DOHH2 (cell line): ENCODE data around the gene TOR4A.

ENCODE experiments used
- H3F3A ChIP-seq: fragments of 200-600 bp; sonication (generic), shearing (Covaris generic); 2 replicates; pipeline ENCODE4 v1.6.0; 2016; ENCODE audit warnings: antibody characterized with exemption, mild to moderate bottlenecking; ENCODE audit not compliant: control insufficient read depth, insufficient read depth
- H3K27ac ChIP-seq: fragments of 200-600 bp; sonication (generic); 2 replicates; pipeline ENCODE4 v1.5.1; 2014; ENCODE audit warnings: low read depth, mild to moderate bottlenecking, low read length, moderate library complexity
- H3K27me3 ChIP-seq: fragments of 200-600 bp; sonication (generic); 2 replicates; pipeline ENCODE4 v1.6.1; 2014; ENCODE audit warnings: mild to moderate bottlenecking, low read length, mixed read lengths; ENCODE audit not compliant: control insufficient read depth
- H3K36me3 ChIP-seq: fragments of 200-600 bp; sonication (generic); 2 replicates; pipeline ENCODE4 v1.6.1; 2014; ENCODE audit warnings: mild to moderate bottlenecking, low read length, moderate library complexity, mixed read lengths; ENCODE audit not compliant: control insufficient read depth
- H3K4me1 ChIP-seq: fragments of 200-600 bp; sonication (generic); 2 replicates; pipeline ENCODE4 v1.6.1; 2014; ENCODE audit warnings: mild to moderate bottlenecking, low read length, mixed read lengths; ENCODE audit not compliant: control insufficient read depth
- H3K4me2 ChIP-seq: fragments of 200-600 bp; sonication (generic); 2 replicates; pipeline ENCODE4 v1.6.0; 2014; ENCODE audit warnings: mild to moderate bottlenecking, low read length, moderate library complexity
- H3K4me3 ChIP-seq: fragments of 200-600 bp; sonication (generic); 2 replicates; pipeline ENCODE4 v1.5.1; 2014; ENCODE audit warnings: mild to moderate bottlenecking, low read length, mixed read lengths
- H3K79me2 ChIP-seq: fragments of 200-600 bp; sonication (generic); 2 replicates; pipeline ENCODE4 v1.6.1; 2014; ENCODE audit warnings: mild to moderate bottlenecking, low read length, mixed read lengths; ENCODE audit not compliant: control insufficient read depth
- H3K9me2 ChIP-seq: fragments of 200-600 bp; sonication (generic); replicated peaks from 2 replicates; pipeline ENCODE4 v1.6.1; 2014; ENCODE audit warnings: mild to moderate bottlenecking, low read length, mixed read lengths; ENCODE audit not compliant: control insufficient read depth
- H3K9me3 ChIP-seq: fragments of 200-600 bp; sonication (generic); 2 replicates; pipeline ENCODE4 v1.6.1; 2014; ENCODE audit warnings: antibody characterized with exemption, low read length, mixed read lengths; ENCODE audit not compliant: control insufficient read depth, insufficient read depth
- H4K20me1 ChIP-seq: fragments of 200-600 bp; sonication (generic); 2 replicates; pipeline ENCODE4 v1.6.0; 2014; ENCODE audit warnings: low read depth, mild to moderate bottlenecking, antibody characterized with exemption, low read length, moderate library complexity; ENCODE audit not compliant: control insufficient read depth, insufficient read depth
- EZH2phosphoT487 ChIP-seq: fragments of 200-600 bp; sonication (generic); IDR thresholded peaks from 2 replicates; pipeline ENCODE4 v1.6.1; 2017; ENCODE audit warnings: borderline replicate concordance, mild to moderate bottlenecking, antibody characterized with exemption, low read length, moderate library complexity, mixed read lengths
- TF ChIP-seq, protein P1 (sequence below): fragments of 200-600 bp; sonication (generic); IDR thresholded peaks from one replicate; pipeline ENCODE4 v1.5.1; 2014; ENCODE audit warnings: antibody characterized with exemption, mild to moderate bottlenecking, low read depth, low read length; ENCODE audit not compliant: poor library complexity, severe bottlenecking

TOR4A gene

DNA sequence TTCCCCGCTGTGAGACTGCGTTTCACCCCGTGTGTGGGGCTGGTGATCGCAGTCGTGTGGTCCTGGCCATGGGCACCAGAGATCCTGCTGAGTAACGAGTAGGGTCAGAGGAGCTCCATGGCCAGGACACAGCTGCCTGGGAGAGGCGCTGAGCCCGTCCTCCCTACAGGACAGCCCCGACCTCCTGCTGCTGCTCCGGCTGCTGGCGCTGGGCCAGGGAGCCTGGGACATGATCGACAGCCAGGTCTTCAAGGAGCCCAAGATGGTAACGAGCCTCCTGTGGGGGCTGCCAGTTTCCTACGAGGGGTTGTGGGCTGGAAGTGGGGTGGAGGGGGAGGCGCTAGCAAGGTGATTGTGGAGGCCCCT, 11.4 kb upstream of the TOR4A start:
- Histone ChIP-seq H4K20me1 (no peaks in the 10 kb centered on the region), H3K9me2 (no peaks in the 10 kb centered on the region), H3K4me3 (no peak overlapping the region), H3K4me2 (peak overlapping the region; percentile 98), H3K4me1 (peaks cover 54% of the 10 kb centered on the region), H3K9me3 (no peaks in the 10 kb centered on the region), H3K27me3 (no peaks in the 10 kb centered on the region), H3K36me3 (peaks cover 68% of the 10 kb centered on the region), H3K79me2 (peaks cover 43% of the 10 kb centered on the region), H3K27ac (no peak overlapping the region), H3F3A (peaks cover 25% of the 10 kb centered on the region)
- TF ChIP-seq, protein P1, sequence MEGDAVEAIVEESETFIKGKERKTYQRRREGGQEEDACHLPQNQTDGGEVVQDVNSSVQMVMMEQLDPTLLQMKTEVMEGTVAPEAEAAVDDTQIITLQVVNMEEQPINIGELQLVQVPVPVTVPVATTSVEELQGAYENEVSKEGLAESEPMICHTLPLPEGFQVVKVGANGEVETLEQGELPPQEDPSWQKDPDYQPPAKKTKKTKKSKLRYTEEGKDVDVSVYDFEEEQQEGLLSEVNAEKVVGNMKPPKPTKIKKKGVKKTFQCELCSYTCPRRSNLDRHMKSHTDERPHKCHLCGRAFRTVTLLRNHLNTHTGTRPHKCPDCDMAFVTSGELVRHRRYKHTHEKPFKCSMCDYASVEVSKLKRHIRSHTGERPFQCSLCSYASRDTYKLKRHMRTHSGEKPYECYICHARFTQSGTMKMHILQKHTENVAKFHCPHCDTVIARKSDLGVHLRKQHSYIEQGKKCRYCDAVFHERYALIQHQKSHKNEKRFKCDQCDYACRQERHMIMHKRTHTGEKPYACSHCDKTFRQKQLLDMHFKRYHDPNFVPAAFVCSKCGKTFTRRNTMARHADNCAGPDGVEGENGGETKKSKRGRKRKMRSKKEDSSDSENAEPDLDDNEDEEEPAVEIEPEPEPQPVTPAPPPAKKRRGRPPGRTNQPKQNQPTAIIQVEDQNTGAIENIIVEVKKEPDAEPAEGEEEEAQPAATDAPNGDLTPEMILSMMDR = no peak
- no peak for TF ChIP-seq EZH2phosphoT487

DNA sequence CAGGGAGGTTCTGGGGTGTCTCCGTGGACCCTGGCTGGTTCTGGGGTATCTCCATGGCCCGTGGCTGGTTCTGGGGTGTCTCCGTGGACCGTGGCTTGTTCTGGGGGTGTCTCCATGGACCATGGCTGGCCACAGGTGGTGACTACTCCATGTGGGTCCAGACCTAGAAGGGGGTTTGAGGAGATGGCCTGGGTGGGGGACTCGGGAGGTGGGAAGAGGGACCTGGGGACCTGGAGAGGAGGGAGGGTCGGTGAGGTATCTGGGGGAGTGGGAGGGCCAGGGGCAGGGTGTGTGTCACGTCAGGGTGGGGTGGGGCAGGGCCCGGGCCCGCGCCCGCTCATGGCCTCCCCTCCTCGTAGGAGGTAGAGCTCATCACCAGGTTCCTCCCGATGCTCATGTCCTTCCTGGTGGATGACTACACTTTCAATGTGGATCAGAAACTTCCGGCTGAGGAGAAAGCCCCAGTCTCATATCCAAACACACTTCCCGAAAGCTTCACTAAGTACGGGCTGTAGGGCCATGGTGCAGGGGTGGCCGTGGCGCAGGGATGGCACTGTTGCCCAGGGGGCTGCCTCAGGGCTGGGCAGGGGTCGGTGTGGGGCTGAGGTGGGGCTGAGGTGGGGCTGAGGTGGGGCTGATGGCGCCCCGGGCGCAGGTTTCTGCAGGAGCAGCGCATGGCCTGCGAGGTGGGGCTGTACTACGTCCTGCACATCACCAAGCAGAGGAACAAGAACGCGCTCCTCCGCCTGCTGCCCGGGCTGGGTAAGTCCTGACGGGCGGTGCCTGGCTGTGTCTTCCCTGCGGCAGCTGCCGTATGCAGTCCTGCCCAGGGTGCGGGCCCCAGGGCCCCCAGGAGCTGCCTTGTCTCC, 10.7 kb upstream of the TOR4A start:
- Histone ChIP-seq H3K9me2 (no peaks in the 10 kb centered on the region), H3K4me1 (peaks cover 61% of the 10 kb centered on the region), H3K79me2 (peaks cover 47% of the 10 kb centered on the region), H3K4me2 (peak overlapping the region; percentile 98), H3F3A (peaks cover 25% of the 10 kb centered on the region), H3K36me3 (peaks cover 72% of the 10 kb centered on the region), H3K4me3 (peak overlapping the region; percentile 75), H4K20me1 (no peaks in the 10 kb centered on the region), H3K27me3 (no peaks in the 10 kb centered on the region), H3K9me3 (no peaks in the 10 kb centered on the region), H3K27ac (peak overlapping the region; percentile 84)
- TF ChIP-seq, protein P1 = no peak
- no peak for TF ChIP-seq EZH2phosphoT487

DNA sequence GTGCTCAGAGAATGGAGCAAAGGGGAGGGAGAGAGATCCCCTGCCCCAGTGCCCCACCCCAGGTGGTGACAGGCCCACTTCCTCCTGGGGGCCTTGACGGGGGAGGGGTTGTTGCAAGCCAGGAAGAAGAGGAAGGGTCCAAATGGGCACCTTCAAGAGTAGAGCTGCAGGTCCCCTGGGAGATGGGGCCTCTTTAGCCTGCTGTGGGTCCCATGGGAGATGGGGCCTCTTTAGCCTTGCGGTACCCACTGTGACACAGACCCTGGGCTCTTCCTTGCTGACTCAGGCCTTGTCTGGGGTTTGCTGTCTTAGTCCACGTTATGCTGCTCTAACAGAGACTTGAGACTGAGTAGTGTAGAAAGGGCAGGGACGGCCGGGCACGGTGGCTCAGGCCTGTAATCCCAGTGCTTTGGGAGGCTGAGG, 9.6 kb upstream of the TOR4A start:
- peak overlapping the region; percentile 84 for H3K27ac ChIP-seq
- TF ChIP-seq, protein P1 = no peak
- TF ChIP-seq EZH2phosphoT487 = no peak
- H3K4me1 ChIP-seq = peaks cover 67% of the 10 kb centered on the region
- no peaks in the 10 kb centered on the region for H3K9me3 ChIP-seq
- no peaks in the 10 kb centered on the region for H3K9me2 ChIP-seq
- H3K4me3 ChIP-seq = peak overlapping the region; percentile 75
- no peaks in the 10 kb centered on the region for H4K20me1 ChIP-seq
- H3K4me2 ChIP-seq = peak overlapping the region; percentile 98
- peaks cover 49% of the 10 kb centered on the region for H3K79me2 ChIP-seq
- peaks cover 79% of the 10 kb centered on the region for H3K36me3 ChIP-seq
- H3F3A ChIP-seq = peaks cover 25% of the 10 kb centered on the region
- H3K27me3 ChIP-seq = no peaks in the 10 kb centered on the region
